Neural crest cell (in vitro differentiated cells): ENCODE measurements around the gene TUBB2B. TPM values are rescaled to one million over a fixed set of nuclear protein-coding genes. Genes with fewer than 3 reads are reported as not detected.

ENCODE experiments used
- DNase-seq: peaks from one replicate; pipeline ENCODE4 v3.0.0; 2021; ENCODE audit warnings: low read depth, mixed read lengths, low spot score
- H3K27ac Mint-ChIP-seq: one replicate; pipeline ENCODE4 v1.8.0; 2021; ENCODE audit warnings: mild to moderate bottlenecking, mixed read lengths; ENCODE audit not compliant: unreplicated experiment
- H3K27me3 Mint-ChIP-seq: 2 replicates; pipeline ENCODE4 v1.8.0; 2021; ENCODE audit warnings: low read depth, mild to moderate bottlenecking, mixed read lengths
- H3K36me3 Mint-ChIP-seq: 2 replicates; pipeline ENCODE4 v1.8.0; 2021; ENCODE audit warnings: low read depth, mild to moderate bottlenecking, mixed read lengths
- H3K4me1 Mint-ChIP-seq: 2 replicates; pipeline ENCODE4 v1.8.0; 2021; ENCODE audit warnings: mixed read lengths
- H3K4me3 Mint-ChIP-seq: one replicate; pipeline ENCODE4 v1.8.0; 2021; ENCODE audit warnings: mild to moderate bottlenecking, mixed read lengths
- H3K9me3 Mint-ChIP-seq: 2 replicates; pipeline ENCODE4 v1.8.0; 2021; ENCODE audit warnings: mixed read lengths
- CTCF ChIP-seq: fragments of 200-600 bp; sonication (generic); conservative IDR thresholded peaks from 2 replicates; pipeline ENCODE4 v1.5.0; 2021; ENCODE audit warnings: antibody characterized with exemption, mild to moderate bottlenecking
- total RNA-seq: library from RNA; stranded (reverse); gene quantifications from 2 replicates; pipeline ENCODE4 v1.2.1, GENCODE V29; 2021

The TUBB2B gene
- total RNA-seq, 1 donor from 2014 or later: 665 TPM

- Mint-ChIP-seq H3K27me3 (no peaks in the 10 kb centered on the region), H3K36me3 (no peaks in the 10 kb centered on the region), H3K4me3 (no peak overlapping the region), H3K27ac (no peak overlapping the region), H3K4me1 (peaks cover 14% of the 10 kb centered on the region), H3K9me3 (no peaks in the 10 kb centered on the region)
- DNase-seq: no peak
- no peak for TF ChIP-seq CTCF
Observed at GRCh38 chr6:3212261-3212660, 15.2 kb downstream of the TUBB2B start.

DNA sequence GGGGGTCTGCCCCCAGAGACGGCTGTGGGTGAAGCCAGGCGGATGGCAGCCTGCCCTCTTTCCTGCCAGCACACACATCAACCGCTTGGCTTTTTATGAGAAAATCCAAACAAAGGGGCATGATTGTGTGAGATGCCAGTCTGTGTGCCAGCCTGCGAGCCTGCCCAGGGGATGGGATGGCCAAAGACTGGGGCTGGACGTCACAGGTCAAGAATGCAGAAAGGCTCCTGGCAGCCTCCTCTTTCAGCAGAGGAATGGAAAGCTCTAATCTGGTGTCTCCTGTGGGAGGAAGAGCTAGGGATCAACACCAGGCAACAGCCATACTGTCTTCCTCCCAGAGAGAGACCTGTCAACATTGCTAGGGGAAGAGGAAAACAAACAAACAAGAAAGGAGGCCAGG, 15.8 kb downstream of the TUBB2B start:
- H3K9me3 Mint-ChIP-seq: no peaks in the 10 kb centered on the region
- H3K27ac Mint-ChIP-seq: no peak overlapping the region
- H3K27me3 Mint-ChIP-seq: no peaks in the 10 kb centered on the region
- H3K36me3 Mint-ChIP-seq: no peaks in the 10 kb centered on the region
- no peak for TF ChIP-seq CTCF
- H3K4me1 Mint-ChIP-seq: peaks cover 14% of the 10 kb centered on the region
- H3K4me3 Mint-ChIP-seq: no peak overlapping the region
- no peak for DNase-seq

DNA sequence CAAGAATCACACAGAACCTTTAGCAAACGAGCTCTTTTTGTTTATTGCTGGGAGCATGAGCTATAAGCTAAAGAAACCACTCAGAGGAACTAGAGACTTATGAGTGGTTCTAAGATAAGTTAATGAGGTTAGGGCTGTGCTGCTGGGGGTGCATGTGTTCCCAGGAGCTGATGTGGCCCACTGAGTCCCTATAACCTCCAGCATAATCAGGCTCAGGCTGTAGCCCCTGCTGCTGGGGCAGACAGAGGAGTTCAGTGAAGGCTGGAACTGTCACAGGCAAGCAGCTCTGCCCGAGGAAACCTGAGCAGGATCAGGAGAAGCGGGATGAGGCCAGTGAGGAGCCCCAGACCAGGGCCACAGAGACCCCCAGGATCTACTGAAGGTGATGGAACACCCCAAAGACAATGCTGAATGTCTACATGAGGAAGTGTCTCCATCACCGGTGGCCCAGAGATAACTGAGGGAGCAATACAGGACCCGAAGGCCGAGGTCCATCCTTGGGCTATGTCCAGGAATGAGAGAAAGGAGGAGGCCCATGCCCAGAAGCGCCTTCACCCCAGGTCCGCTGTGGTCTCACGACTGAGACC, 17.3 kb downstream of the TUBB2B start:
- Mint-ChIP-seq H3K27ac (no peak overlapping the region), H3K36me3 (no peaks in the 10 kb centered on the region), H3K4me1 (peaks cover 14% of the 10 kb centered on the region), H3K27me3 (no peaks in the 10 kb centered on the region), H3K4me3 (no peak overlapping the region), H3K9me3 (peaks cover 6% of the 10 kb centered on the region)
- no peak for TF ChIP-seq CTCF
- no peak for DNase-seq

DNA sequence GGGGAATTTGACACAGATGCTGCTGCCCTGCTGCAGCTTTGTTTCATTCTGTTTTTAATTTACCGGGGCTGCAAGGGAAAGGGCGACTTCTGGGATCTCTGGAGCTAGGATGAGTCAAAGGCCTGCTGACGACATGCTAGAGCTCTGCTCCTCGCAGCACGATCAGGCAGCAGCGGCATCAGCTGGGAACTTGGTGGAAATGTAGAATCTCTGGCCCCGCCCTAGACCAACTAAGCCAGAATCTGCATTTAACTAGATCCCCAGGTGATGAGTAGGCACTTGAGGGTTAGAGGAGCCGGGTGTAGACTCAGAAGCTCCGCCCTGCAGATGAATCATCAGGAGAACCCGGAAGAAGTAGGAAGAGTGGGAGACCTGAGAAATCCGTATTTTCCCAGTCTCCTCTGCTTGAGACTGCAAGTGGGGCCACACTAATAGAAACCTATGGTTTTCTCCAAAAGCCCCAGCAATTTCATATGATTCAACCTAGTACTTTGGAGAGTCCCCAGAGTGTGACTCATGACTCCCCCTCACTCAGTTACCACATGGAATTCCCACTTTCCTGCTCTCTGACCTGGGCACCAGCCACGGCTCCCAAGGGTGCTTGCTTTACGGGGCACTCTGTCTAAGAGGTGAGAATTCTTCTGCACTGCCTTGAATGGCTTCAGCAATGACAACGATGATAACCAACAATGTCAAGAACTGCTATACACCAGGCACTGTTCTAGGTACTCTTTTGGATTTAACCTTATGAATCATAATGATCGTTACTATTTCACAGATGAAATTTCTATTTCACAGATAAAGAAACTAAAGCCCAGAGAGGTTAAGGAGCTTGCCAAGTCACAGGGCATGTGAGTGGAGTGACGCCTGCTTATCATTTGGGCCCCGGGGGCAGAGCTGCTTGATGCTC, 18.1 kb downstream of the TUBB2B start:
- no peak for TF ChIP-seq CTCF
- Mint-ChIP-seq H3K4me3 (no peak overlapping the region), H3K4me1 (peaks cover 14% of the 10 kb centered on the region), H3K36me3 (no peaks in the 10 kb centered on the region), H3K27ac (no peak overlapping the region), H3K9me3 (peaks cover 6% of the 10 kb centered on the region), H3K27me3 (no peaks in the 10 kb centered on the region)
- no peak for DNase-seq

DNA sequence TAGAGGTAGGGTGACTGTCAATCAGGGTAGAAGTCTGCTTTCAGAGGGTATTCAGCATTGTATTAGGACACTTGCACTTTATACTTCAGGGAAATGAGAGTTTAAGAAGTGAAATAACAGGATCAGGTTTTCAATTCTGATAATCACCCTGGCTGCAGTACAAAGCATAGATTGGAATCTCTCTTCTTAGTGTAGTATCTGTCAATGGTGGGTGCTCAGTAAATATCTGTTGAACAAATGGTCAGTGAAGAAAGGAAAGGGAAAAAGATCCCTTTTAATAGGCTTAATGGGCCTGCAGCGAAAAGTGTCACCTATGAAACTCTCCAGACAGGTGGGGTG, 18.7 kb downstream of the TUBB2B start:
- no peaks in the 10 kb centered on the region for H3K27me3 Mint-ChIP-seq
- H3K36me3 Mint-ChIP-seq: no peaks in the 10 kb centered on the region
- TF ChIP-seq CTCF: no peak

More for the DNA sequence above, 18.7 kb downstream of the TUBB2B start:
- Mint-ChIP-seq H3K9me3 (peaks cover 6% of the 10 kb centered on the region), H3K4me3 (no peak overlapping the region), H3K27ac (no peak overlapping the region), H3K4me1 (peaks cover 14% of the 10 kb centered on the region)
- DNase-seq: no peak
